Measurements from ENCODE around the gene FBXO31. TPM values are rescaled to one million over a fixed set of nuclear protein-coding genes. Genes with fewer than 3 reads are reported as not detected.
A peak's percentile ranks its signal among the peaks of the same experiment; 100 is the strongest.

FBXO31 gene
- total and polyA plus RNA-seq, 2 of the 13 experiments (the other 11 are each of a cell fraction or from before 2014, with no cell fraction given): 92.4 to 101 TPM

- Histone ChIP-seq H3K79me2 (ENCODE audit: insufficient read depth, low read length) (peaks cover 80% of the 10 kb centered on the region), H3K4me2 (ENCODE audit: low read depth, low read length) (no peak overlapping the region), H3K27me3 (ENCODE audit: control insufficient read depth in 1 of 2, insufficient read depth in 2 of 2, low read length in 2 of 2) (no peaks in the 10 kb centered on the region), H3K4me3 (replicated peaks in 1 of 3; ENCODE audit: insufficient read depth in 1 of 3, low read depth in 2 of 3, low read length in 3 of 3) (no peak overlapping the region), H3K9ac (ENCODE audit: insufficient read depth, low read depth, low read length) (no peak overlapping the region), H3K27ac (ENCODE audit: extremely low read length, insufficient read depth, low read length) (peak overlapping the region; percentile 23), H2AFZ (ENCODE audit: low read length) (no peak overlapping the region), H4K20me1 (ENCODE audit: insufficient read depth, low read length) (peaks cover 94% of the 10 kb centered on the region), H3K36me3 (replicated peaks in 1 of 2; ENCODE audit: control insufficient read depth in 1 of 2, insufficient read depth in 2 of 2, low read length in 2 of 2) (peaks cover 63 to 90% of the 10 kb centered on the region in 2 experiments), H3K9me3 (ENCODE audit: low read length) (no peaks in the 10 kb centered on the region), H3K4me1 (ENCODE audit: insufficient read depth, low read length) (no peaks in the 10 kb centered on the region)
- intact Hi-C loops (cut with micrococcal nuclease; ENCODE audit: unreplicated experiment) (no loop called here), in situ Hi-C loops (cut with HindIII; ENCODE audit: extremely low pct_ligation_motif_present, low pct_unique_long_range_greater_than_20kb) (no loop called here)
- POLR2A ChIA-PET: no interaction called here
- no peak for ATAC-seq
- no peak for FAIRE-seq
- no peak for DNase-seq (ENCODE audit: low spot score)
- no TSS peak for BruUV-seq (replicated peaks)
- WGBS (ENCODE audit: low lambda C conversion rate): 95% methylated on average over 21 of the region's 21 CpGs
- CTCF ChIA-PET (ENCODE audit: low intra/inter-chr PET ratio, low total read pairs): no interaction called here
- TF ChIP-seq NFRKB (IDR thresholded peaks at IDR 0.05) (no peak), ZFX (CRISPR knock-in tag; IDR thresholded peaks at IDR 0.05; ENCODE audit: low read depth) (no peak), AGO2 (optimal IDR thresholded peaks at IDR 0.05; ENCODE audit: low read depth, low read length) (peak; percentile 64), ZFP91 (CRISPR knock-in tag; IDR thresholded peaks at IDR 0.05; ENCODE audit: borderline replicate concordance) (0 out of 2 replicates have a peak, but pooled peaks have one; percentile 28), HOXA3 (CRISPR knock-in tag; IDR thresholded peaks at IDR 0.05) (peak; percentile 27; the same call in 1 of the 2 replicates), ZNF563 (CRISPR knock-in tag; IDR thresholded peaks at IDR 0.05) (no peak), NRL (CRISPR knock-in tag; IDR thresholded peaks at IDR 0.05; ENCODE audit: borderline replicate concordance) (no peak), ZNF143 (CRISPR knock-in tag; IDR thresholded peaks at IDR 0.05) (no peak), POLR2A (IDR thresholded peaks at IDR 0.05; ENCODE audit: insufficient read depth in 1 of 2, low read depth in 2 of 2, low read length in 2 of 2) (peak in 1 of 2 experiments; percentile 21; a peak in 1 of 4 replicates), ZBTB33 (CRISPR knock-in tag; IDR thresholded peaks at IDR 0.05) (peak; percentile 27; the same call in 1 of the 2 replicates), NR2F6 (IDR thresholded peaks at IDR 0.05) (no peak), NR2F6 (CRISPR knock-in tag; IDR thresholded peaks at IDR 0.05) (no peak), ZNF543 (CRISPR knock-in tag; IDR thresholded peaks at IDR 0.05) (no peak), SALL1 (CRISPR knock-in tag; IDR thresholded peaks at IDR 0.05) (0 out of 2 replicates have a peak, but pooled peaks have one; percentile 6), MXI1 (IDR thresholded peaks at IDR 0.05; ENCODE audit: borderline replicate concordance, low read depth, low read length) (no peak), ETV5 (CRISPR knock-in tag; IDR thresholded peaks at IDR 0.05; ENCODE audit: borderline replicate concordance) (no peak), ZNF414 (CRISPR knock-in tag; IDR thresholded peaks at IDR 0.05) (0 out of 2 replicates have a peak, but pooled peaks have one; percentile 31), RBM22 (optimal IDR thresholded peaks at IDR 0.05; ENCODE audit: low read length) (peak; percentile 6), ZBTB38 (CRISPR knock-in tag; IDR thresholded peaks at IDR 0.05) (peak; percentile 81; the same call in 1 of the 2 replicates)
Observed at GRCh38 chr16:87346517-87347060, 37.0 kb downstream of the FBXO31 start.

Measured in HepG2 (cell line).